Activated naive CD4-positive, alpha-beta T cell (primary cell): Measurements from ENCODE around the gene LRRC8B.
"Not testable (repeated sequence)": the region's sequence is repeated elsewhere in the genome, so short reads cannot be mapped to it uniquely, and the experiment has no call there.

Experiments used
- DNase-seq, 4 experiments: peaks; one replicate each; lab custom pipeline; 2025; lab: John Stamatoyannopoulos, UW

The LRRC8B gene

DNA sequence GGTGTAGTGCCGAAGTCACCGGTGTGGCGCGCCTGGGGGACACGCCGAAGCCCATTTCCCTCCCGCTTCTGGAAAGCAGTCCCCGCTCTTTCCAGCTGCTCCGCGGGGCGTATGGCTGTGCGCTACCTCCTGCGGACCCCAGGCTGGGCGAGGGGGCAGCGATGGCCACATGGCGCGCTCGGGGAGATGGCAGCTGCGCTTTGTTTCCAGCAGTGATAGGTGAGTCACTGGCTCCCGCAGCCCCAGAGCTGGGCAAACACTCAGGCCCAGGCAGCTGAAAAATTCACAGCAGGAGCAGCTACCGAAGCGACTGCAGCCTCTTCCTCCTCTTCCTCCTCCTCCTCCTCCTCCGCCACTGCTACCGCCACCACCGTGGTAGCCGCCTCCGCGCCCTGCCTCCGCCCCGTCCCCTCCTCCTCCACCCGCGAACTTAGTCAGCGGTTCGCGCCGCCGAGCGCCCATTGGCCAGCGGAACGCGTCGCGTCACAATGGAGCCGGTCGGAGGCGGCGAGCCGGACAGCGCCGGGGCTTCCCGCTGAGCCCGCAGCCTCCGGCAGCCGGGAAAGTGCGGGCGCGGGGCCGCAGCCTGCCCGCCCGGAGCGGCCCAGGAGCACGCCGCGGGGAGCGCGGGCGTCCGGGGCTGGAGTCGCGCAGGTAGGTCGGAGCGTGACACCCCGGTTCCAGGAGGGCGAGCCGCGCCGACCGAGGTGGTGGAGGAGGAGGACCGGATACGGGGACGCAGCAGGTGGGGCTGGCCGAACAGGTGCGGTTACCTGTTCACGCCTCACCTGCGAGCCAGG, at the start of gene LRRC8B:
Gene LRRC8B (plus strand): TSS at position 461 of the 800 bp plus-strand sequence. CDS start 57,822 bp downstream, outside the sequence.
- DNase-seq, result peak; percentile 74 to 79 (median 77)

DNA sequence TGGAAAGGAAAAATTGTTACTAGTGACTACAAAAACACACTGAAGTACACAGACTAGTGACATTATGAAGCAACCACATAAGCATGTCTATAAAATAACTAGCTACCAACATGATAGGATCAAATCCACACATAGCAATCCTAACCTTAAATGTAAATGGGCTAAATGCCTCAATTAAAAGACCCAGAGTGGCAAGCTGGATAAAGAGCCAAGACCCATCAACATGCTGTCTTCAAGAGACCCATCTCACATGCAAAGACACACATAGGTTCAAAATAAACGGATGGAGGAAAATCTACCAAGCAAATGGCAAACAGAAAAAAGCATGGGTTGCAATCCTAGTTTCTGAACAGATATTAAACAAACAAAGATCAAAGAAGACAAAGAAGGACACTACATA, 49.4 kb upstream of the LRRC8B start:
- no peak for DNase-seq

DNA sequence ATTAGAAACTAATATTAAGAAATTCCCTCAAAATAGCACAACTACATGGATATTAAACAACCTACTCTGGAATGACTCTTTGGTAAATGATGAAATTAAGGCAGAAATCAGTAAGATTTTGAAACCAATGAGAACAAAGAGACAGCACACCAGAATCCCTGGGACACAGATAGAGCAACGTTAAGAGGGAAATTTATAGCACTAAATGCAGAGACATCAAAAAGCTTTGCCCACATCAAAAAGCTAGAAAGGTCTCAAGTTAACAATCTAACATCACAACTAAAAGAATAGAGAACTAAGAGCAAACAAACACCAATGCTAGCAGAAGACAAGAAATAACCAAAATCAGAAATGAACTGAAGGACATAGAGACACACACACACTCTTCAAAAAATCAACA, 48.6 kb upstream of the LRRC8B start:
- no peak for DNase-seq

DNA sequence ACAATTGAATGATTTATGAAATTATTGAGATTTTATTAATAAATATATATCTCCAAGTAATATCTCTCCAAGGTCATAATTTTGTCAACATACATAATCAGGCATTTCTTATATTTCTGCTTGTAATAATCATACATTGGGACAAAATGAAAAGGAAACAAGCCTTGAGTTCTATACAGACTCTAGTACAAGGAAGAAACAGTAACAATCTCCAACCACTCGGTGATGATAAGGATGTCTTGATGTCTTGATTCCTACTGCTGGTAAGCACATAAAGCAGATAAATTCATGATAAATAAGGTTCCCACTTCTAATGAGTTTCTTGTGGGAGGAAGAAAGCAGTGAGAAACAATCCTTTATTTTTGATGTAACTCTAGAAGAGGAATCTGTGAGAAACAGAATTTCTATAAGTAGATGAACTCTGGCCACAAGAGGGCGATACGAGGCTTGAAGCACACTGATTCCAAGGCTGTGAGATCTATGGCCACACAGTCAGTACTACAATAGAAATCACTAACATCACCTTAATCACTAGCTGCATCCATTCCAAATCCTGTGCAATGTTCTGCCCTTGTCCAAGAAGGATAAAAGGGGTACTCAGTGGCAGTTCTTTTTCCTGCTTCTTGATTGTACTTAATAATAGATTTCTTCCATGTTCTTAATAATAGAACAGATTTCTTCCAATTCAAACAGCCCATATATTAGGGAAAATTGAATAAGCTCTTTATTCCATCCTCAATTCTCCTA, 41.4 kb upstream of the LRRC8B start:
- DNase-seq, result peak; percentile 3 to 63 (median 44)

DNA sequence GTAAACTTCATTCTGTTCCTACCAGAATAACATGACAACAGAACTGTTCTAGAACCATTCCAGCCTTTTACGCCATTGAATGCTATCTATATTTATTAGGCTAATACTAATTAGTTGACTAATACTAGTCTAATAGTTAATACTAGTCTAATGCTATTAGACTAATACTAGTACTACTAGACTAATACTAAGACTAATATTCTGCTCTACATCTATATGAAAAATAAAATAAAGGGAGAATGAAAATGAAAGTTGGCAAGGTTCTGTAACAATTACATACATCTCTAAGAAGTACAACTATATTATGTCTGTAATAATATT, 40.9 kb upstream of the LRRC8B start:
- no peak for DNase-seq

DNA sequence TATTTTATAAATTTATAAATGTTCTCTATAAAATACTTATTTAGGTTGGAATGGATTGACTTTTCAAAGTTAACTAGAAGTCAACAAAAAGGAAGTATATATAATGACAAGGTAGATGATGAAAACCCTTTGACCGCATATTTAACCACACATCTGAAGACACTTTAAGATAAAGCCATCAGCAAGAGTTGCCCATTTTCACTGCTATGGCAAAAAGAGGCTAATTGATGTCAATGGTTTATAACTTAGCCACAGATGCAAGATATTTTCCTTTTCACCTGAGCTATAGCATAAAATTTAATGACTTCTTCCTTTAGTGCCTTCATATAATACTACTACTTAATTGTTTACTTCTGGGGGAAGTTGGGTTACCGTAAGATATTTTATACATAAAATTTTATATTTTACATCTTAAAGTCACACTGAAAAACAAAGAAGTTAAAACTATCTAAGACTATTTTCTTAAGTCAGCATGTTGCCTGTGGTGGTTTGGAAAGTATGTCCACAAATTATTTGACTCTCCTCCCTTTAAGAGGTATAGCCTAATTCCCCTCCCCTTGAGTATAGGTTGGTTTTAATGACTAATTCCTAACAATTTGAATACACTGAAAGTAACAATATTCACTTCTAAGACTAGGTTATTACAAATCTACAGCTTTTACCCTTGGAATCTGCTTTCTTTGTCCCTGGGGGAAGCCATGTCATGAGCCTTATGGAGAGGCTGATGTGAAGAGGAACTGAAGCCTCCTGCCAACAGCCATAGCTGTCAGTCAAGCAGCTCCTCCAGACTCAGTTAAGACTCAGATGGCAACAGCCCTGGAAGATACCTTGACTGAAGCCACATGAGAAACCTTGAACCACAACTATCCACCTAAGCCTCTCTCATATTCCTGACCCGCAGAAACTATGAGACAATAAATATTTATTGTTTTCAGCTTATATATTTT, 40.3 kb upstream of the LRRC8B start:
- no peak for DNase-seq

DNA sequence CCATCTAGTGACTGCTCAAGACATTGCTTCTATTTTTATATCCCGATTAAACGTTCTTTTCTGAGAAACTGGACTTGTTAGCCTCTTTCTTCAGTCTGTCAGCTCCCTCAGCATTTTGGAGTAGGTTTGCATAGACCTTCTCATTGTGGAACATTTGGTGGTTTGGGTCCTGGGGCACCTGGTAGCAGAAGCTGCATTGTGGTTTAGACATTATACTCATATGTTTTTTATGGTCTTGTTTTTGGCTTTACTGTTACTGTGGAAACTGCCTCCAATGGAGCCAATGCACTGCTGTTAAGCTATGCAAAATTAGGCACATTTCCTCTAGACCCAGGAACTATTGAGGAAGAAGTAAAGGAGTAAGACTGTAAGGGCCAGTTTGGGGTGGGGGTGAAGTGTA, 36.7 kb upstream of the LRRC8B start:
- no peak for DNase-seq

DNA sequence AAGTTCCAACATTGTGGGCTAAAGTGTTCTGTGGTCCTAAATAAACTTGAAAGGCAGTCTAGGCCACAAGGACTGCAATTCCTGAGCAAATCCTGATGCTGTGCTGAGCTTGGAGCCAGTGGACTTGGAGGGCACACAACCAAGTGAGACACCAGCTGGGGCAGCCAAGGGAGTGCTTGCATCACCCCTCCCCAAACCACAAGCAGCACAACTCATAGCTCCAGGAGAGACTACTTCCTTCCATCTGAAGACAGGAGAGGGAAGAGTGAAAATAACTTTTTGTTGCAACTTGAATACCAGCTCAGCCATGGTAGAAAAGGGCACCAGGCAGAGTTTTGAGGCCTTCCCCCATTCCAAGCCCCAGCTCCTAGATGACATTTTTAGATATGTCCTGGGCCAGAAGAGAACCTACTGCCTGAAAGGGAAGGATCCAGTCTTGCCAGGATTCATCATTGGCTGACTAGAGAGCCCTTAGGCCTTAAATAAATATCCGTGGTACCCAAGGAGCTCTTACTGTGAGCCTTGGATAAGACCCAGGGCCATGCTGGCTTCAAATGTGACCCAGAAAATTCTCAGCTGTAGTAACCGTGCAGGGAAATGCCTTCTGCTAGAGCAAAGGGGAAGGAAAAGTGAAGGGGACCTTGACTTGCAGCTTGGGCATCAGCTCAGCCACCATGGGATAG, 35.4 kb upstream of the LRRC8B start:
- no peak for DNase-seq

DNA sequence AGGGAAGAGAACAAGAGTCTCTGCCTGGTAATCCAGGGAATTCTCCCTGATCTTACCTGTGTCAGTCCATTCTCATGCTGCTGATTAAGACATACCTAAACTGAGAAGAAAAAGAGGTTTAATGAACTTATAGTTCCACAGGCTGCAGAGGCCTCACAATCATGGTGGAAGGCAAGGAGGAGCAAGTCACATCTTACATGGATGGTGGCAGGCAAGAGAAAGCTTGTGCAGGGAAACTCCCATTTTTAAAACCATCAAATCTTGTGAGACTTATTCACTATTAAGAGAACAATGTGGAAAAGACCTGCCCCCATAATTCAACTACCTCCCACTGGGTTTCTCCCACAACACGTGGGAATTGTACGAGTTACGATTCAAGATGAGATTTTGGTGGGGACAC, 34.2 kb upstream of the LRRC8B start:
- no peak for DNase-seq

DNA sequence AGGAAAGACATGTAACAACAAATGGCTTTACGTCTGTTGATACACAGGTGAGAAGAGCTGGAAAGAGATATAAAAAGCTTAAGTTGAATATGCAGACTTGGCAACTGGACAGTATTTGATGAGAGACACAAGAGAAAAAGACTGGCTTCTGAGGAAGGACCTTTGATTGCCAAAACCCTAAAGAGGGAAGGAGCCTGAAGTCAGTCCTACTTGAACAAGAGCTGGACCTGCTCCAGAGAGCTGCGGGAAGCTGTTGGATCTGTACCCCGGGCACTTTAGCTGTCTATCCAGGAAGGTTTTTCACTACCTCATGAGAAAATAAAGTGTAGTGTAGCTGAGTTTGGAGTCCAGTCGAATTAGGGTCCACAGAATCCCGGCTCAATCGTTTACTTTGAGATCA, 25.3 kb upstream of the LRRC8B start:
- no peak for DNase-seq

DNA sequence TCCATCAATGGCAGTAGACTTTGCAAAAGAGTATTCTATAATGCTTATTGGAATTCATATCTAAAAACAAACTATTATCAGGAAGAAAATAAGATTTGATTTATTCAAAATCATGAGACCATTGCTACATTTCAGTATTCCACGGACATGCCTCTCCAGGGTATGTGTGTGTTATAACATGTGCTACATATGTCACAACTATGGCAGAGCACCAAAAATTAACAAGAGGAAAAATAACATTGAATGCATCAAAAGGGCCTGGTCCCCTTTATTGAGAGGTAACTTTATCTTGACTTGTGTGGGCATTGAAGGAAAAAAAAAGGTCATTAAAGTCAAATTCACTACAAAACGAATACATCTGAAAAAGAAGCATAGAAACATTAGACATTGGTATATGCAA, 22.6 kb upstream of the LRRC8B start:
- no peak for DNase-seq

DNA sequence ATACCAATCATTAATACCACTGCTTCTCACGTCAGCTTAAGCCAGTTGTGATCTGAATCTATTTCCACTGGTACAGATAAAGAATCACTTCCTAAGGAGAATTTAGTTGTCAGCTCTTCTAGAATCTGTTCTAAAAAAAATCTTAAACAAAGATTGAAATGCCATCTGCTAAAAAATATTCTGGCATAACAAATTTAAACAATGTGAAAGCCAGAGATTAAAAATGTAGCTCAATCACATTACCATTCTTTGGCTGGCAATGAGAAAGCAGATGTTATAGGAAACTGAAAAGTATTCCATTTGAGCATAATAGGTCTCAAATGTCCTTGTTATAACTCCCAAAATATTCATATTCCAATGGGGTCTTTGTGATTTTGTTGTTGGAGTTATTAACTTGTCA, 21.7 kb upstream of the LRRC8B start:
- no peak for DNase-seq

DNA sequence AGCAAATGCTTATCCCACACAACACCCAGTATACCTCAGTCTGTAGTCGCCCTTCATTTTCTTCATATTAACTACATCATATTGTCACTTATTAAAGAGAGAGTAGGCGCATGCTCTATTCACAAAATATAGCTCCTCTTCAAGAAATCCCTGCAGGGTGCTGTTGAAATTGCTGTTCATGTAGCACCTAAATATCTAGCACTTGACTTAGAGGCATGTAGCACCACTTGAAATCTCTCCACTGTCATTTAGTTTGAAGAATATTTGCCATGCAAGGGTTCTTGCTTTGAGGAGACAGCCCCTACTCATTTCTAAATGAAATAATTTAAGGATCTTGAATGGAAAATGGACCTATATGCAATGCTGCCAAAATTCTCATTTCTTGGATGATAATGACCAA, 20.9 kb upstream of the LRRC8B start:
- DNase-seq, result no peak

DNA sequence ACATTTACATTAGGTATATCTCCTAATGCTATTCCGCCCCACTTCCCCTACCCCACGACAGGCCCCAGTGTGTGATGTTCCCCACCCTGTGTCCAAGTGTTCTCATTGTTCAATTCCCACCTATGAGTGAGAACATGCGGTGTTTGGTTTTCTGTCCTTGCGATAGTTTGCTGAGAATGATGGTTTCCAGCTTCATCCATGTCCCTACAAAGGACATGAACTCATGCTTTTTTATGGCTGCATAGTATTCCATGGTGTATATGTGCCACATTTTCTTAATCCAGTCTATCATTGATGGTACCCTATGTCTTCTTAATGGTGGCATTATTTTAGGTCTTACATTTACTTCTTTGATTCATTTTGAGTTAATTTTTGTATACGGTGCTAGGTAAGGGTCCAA, 14.6 kb upstream of the LRRC8B start:
- DNase-seq, result not testable (repeated sequence)

DNA sequence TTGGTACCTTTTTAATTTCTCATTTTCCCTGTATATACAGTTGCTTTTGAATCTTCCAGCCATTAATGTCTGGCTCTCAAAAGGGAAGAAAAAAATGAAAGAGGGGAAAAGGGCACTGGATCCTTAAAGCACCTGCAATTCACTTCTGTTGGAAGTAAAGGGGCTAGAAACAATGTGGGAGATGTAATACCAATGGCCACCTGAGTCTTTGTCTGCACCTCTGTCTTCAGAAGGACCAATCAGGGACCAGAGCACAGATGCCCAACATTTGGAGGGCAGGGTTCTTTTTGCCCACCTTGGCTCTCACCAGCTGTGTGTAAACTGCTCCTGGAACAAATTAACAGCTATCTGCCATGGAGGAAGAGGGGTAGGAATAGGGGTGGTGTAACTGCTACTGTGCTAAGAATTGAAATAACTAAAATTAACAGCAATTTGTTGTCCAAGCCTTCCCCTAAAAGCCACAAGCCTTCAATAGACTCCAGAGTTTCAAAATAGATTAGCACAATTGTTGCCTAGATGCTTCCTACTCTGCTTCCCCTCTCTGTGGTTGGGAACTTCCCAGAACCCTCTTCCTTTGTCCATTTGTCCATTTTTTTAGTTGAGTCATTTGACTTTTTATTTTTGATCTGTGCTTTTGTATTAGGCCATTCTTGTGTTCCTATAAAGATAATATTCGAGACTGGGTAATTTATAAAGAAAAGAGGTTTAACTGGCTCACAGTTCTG, 11.5 kb upstream of the LRRC8B start:
- no peak for DNase-seq

DNA sequence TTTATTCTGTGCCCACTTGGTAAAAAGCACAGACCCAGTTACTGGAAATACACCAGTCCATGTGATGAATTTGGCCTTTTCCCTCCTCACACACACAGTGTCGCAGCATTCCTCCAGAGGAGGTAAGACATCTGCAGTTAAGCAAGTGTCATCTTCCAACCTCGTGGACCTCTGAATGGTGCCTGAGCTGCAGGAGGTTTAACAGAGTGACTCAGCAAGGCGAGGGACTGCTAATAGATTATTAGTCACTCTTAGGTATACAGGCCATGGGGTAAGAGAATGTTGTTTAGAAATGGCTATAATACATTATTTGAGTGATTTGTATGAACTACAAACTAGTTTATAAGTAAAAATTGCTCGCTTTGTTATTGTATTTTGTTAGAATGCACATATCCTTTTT, 8.6 kb upstream of the LRRC8B start:
- DNase-seq, result no peak

DNA sequence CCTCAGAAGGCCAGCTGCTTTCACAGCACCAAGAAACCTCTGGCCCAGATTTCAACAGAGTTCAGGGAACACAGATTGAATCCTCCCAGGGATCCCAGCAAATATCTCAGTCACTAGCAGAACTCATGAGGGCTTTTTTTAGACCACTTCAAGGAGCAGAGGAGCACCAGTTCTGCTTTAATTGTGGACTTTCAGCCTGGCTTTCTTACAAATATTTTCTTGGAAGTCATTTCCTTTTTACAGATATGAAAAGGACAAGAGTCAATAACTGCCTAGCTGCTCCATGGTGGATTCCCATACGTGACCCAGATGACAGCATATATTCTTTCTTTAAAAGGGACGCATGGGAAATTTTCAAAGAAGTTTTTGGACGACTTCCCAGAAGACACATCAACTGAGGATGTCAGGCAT, 6.4 kb upstream of the LRRC8B start:
- DNase-seq, result no peak

DNA sequence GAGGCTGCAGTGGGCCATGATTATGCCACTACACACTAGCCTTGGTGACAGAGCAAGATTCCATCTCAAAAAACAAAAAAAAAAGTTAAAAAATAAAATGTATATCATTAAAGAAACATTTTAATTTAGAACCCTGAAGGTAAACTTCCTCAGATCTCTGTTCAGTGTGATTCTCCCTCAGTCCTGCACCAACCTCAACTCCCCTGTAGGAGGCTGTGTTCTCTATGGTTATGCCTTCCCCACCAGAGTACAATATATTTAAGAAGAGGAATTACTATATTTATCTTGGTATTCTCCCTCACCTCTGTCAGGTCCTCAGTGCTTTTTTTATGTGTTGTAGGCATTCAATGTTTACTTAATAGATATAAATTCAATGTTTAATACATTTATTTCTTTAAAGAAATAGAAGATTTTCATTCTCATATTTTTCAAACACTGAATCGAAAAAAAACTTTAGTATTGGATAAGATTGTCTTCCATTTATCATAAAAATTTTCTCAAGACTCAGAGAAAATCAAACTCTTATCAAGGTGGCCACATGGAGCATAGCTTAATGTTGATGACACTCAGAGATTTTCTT, 4.8 kb upstream of the LRRC8B start:
- DNase-seq, result peak in 1 of 4 experiments; percentile 7

DNA sequence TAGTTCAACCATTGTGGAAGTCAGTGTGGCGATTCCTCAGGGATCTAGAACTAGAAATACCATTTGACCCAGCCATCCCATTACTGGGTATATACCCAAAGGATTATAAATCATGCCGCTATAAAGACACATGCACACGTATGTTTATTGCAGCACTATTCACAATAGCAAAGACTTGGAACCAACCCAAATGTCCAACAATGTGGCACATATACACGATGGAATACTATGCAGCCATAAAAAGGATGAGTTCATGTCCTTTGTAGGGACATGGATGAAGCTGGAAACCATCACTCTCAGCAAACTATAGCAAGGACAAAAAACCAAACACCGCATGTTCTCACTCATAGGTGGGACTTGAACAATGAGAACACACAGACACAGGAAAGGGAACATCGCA, 2.7 kb upstream of the LRRC8B start:
- not testable (repeated sequence) for DNase-seq

DNA sequence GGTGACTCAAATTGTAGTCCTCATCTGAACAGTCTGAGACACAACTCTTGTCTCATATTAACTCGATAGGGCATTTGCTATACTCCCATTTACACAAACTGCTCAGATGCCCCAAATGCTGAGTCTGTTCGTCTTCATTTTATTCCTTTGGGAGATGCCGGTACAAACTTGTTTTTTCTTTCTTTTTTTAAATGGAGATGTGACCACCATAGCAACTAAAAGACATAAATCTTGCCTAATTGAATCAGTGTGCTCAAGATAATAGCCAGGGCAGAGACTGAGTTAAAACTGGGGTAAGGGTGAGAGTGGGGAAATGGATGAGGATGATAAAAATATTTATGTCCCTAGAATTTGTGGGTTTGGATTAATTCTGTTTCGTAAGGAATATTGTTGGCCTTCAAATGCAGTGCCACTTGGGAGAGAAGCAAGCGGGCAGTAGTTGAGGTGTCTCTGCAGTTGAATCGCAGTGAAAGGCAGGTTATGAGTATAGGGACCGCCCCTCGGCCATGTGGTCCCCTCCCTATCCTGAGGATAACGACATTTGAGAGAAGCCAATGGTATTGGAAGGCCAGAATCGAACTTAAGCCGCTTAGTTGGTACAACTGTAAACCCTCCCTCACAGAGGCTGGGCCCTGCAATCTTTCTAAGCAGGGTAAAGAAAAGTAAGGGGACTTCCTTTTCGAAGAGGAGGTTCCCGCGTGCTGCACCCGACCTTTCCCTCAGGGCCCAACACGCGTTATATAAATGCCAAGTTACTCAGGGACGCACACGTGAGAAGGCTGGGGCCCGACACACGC, 859 bp upstream of the LRRC8B start:
- DNase-seq, result peak in 2 of 4 experiments; percentile 30 to 37
